ENCODE results near the gene GNS. TPM values are rescaled to one million over a fixed set of nuclear protein-coding genes. Genes with fewer than 3 reads are reported as not detected.

The GNS gene
- polyA plus RNA-seq, 3 donors from 2014 or later: 64.5 to 113 (median 109) TPM

GRCh38 chr12:64670019-64670418 lies 89.2 kb downstream of the GNS start:
- Mint-ChIP-seq H3K4me1 (peaks cover 95 to 98% of the 10 kb centered on the region in 2 donors), H3K36me3 (no peaks in the 10 kb centered on the region), H3K27me3 (ENCODE audit: low read depth in 3 of 3) (peaks cover 8 to 30% (median 20%) of the 10 kb centered on the region in 3 donors), H3K27ac (peak overlapping the region; percentile 98 to 100 (median 99)), H3K4me3 (peak overlapping the region; percentile 92 to 97 (median 95)), H3K9me3 (no peaks in the 10 kb centered on the region)
- peak in 2 of 3 donors; percentile 45 to 52 for DNase-seq

- peaks cover 95 to 98% of the 10 kb centered on the region in 2 donors for H3K4me1 Mint-ChIP-seq
- DNase-seq: peak; percentile 84 to 86 (median 85)
- peak overlapping the region; percentile 92 to 97 (median 95) for H3K4me3 Mint-ChIP-seq
- H3K27ac Mint-ChIP-seq: peak overlapping the region; percentile 98 to 100 (median 99)
- no peaks in the 10 kb centered on the region for H3K36me3 Mint-ChIP-seq
- H3K27me3 Mint-ChIP-seq (ENCODE audit: low read depth in 3 of 3): peaks cover 8 to 28% (median 20%) of the 10 kb centered on the region in 3 donors
- no peaks in the 10 kb centered on the region for H3K9me3 Mint-ChIP-seq
These were observed 89.8 kb downstream of the GNS start for GRCh38 chr12:64669270-64669842.

GRCh38 chr12:64667793-64668192 lies 91.4 kb downstream of the GNS start:
- Mint-ChIP-seq H3K4me3 (peak overlapping the region; percentile 92 to 97 (median 95)), H3K27ac (peak overlapping the region; percentile 98 to 100 (median 99)), H3K36me3 (no peaks in the 10 kb centered on the region), H3K9me3 (no peaks in the 10 kb centered on the region), H3K4me1 (peaks cover 85 to 98% of the 10 kb centered on the region in 2 donors), H3K27me3 (ENCODE audit: low read depth in 3 of 3) (peaks cover 8 to 28% (median 20%) of the 10 kb centered on the region in 3 donors)
- DNase-seq: no peak

GRCh38 chr12:64666054-64666914 lies 92.9 kb downstream of the GNS start:
- no peaks in the 10 kb centered on the region for H3K9me3 Mint-ChIP-seq
- DNase-seq: no peak
- H3K36me3 Mint-ChIP-seq: no peaks in the 10 kb centered on the region
- peaks cover 8 to 24% (median 20%) of the 10 kb centered on the region in 3 donors for H3K27me3 Mint-ChIP-seq (ENCODE audit: low read depth in 3 of 3)
- H3K4me1 Mint-ChIP-seq: peaks cover 84 to 98% of the 10 kb centered on the region in 2 donors
- H3K4me3 Mint-ChIP-seq: peak overlapping the region; percentile 63 to 97 (median 92)
- H3K27ac Mint-ChIP-seq: peak overlapping the region; percentile 98 to 100 (median 99)

- Mint-ChIP-seq H3K27me3 (ENCODE audit: low read depth in 3 of 3) (peaks cover 8 to 23% (median 20%) of the 10 kb centered on the region in 3 donors), H3K9me3 (no peaks in the 10 kb centered on the region), H3K4me1 (peaks cover 82 to 98% of the 10 kb centered on the region in 2 donors), H3K4me3 (peak overlapping the region; percentile 63 to 97 (median 92)), H3K36me3 (no peaks in the 10 kb centered on the region), H3K27ac (peak overlapping the region; percentile 98 to 100 (median 99))
- peak; percentile 50 to 63 (median 57) for DNase-seq
These were observed 93.7 kb downstream of the GNS start for GRCh38 chr12:64665514-64665913.

Other genes starting within 250 kb of the GNS start
- gene RASSF3, start 148.9 kb downstream of the GNS start, polyA plus RNA-seq: 1 to 10 TPM; 5.2 to 6.2 (median 5.5) TPM
- gene TBC1D30, start 65.2 kb upstream of the GNS start, polyA plus RNA-seq: 1 to 10 TPM; 1.3 to 5.8 (median 1.7) TPM

All from immature natural killer cell (primary cell).